Medulla oblongata (tissue), 1 donor: Measurements from ENCODE around the gene YIPF7.
A peak's percentile ranks its signal among the peaks of the same experiment; 100 is the strongest.

Experiments
- DNase-seq: peaks from one replicate; pipeline ENCODE4 v3.0.0-alpha.2; 2015; ENCODE audit errors: extremely low spot score

Gene YIPF7

DNA sequence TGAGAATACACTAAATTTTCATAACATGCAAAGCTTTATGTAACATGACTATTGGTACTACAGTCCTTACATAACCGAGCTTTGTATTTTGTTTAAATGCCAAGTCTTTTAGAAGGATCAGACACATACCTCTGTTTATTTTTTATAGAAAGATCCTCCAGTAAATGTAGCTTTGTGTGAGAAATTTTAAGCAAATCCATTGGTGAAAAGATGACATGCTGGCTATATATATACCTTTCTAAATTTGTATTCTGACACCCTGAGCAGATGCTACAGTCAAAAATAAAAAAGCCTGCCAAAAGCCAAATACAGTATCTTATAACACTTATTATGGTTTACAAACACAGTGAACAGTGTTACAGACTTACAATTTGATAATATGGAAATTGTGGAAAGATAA, at the start of gene YIPF7:
YIPF7 (minus strand) TSS at position 201 of the 400 bp plus-strand sequence. CDS start 1,525 bp downstream, outside the sequence.
- DNase-seq, result no peak

DNA sequence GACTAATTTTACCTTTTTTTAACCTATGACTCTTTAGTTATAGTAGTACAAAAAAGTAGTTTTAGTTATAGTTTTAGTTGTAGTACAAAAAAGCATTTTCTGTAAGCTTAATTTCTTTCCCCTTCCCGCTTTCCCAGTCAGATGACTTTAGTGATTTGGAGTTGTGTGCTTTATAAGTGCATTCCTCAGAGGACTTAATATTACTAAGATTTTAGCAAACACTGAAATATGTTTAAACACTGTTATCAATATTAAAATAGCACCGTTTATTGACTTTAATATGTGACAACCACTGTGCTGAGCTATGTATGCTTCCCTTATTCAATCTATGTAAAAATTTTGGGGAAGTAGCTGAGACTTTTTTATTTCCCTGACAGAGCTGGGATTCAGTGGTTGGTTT, 49.6 kb upstream of the YIPF7 start:
- no peak for DNase-seq

DNA sequence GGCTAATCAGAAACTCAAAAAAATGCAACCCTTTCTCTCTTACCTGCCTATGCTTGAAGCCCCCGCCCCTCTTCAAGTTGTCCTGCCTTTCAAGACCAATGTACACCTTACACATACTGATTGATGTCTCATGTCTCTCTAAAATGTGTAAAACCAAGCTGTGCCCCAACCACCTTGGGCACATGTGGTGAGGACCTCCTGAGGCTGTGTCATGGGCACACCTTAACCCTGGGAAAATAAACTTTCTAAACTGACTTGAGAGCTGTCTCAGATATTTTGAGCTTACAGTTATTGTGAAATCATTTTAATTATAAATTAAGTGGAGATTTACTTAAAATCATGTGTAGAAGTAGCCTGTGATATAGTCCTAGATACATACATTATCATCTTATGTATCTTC, 49.0 kb upstream of the YIPF7 start:
- no peak for DNase-seq

DNA sequence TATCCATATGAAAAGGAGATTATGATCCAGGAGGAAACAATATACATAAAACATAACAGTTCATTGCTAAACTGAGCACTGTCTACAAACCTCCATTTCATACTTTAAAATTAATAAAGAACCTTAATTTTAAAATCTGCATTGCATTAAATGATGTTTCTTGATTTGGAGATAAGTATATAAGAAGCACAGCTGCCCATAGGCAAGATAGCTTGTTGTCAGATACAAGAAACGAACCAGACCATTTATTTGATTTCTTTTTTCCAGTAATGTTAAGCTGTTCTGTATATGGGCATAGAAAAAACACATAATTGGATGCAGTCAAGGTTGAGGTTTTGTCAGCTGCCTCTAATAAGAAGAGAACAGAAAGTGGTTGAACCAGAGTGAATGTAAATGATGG, 33.2 kb upstream of the YIPF7 start:
- no peak for DNase-seq

DNA sequence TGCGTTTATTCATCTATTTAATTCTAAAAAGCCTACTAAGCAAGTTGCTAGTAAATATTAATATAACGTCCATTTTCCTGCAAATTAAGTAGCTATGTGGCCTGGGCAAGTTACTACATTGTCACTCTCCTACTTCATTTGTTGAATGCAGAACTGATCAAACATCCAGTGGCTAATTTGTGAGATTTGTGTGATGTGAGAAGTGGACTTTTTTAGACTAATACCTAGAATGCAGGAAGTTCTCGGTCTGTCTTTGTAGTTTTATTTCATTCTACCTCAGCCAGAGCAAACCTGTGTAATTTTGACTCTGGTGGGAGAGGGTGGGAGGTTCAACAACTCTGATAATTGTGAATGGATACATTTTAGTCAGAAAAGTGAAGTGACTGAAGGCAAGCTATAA, 27.6 kb upstream of the YIPF7 start:
- no peak for DNase-seq

DNA sequence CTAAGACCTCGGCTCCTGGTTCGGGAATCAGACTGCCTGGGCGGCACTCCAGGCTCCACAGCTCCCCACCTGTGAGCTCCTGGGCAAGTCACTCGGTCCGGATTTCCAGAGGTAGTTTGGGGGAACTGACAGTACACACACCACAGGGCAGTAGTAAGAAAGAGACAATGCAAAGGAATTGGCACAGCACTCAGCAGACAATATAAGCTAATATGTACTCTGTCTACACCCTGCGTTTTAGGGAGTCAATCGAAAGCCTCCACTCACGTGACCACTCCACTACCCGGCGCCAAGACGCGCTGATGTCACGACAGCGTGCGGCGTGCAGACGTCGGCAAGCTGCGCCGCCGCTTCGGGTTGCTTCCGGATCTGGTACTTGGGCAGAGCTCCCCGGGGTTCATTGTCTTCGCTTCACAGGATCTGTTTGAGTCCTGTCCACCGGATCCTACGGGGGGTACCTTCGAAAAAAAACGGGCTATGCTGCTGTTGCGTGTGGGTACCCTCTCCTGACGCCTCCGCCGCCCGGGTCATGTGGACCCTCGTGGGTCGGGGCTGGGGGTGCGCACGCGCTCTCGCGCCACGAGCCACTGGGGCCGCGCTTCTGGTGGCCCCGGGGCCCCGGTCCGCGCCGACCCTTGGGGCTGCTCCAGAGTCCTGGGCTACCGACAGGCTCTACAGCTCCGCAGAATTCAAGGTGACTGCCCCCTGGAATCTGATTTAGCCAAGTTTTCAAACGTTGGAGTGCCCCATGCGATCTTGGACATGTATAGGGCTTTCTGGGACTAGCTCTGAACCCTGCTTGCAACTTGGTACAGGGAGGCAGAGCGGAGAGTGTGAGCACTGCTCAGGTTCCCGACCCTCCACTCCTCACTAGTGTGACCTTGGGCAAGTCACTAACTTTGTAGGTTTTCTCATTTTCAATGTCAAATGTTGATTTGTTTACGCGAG, 26.9 kb upstream of the YIPF7 start, which contains the start of gene GUF1:
GUF1 (plus strand) TSS at position 327 of the 948 bp plus-strand sequence; CDS start at position 530, 203 bp downstream.
- peak; percentile 96 for DNase-seq

DNA sequence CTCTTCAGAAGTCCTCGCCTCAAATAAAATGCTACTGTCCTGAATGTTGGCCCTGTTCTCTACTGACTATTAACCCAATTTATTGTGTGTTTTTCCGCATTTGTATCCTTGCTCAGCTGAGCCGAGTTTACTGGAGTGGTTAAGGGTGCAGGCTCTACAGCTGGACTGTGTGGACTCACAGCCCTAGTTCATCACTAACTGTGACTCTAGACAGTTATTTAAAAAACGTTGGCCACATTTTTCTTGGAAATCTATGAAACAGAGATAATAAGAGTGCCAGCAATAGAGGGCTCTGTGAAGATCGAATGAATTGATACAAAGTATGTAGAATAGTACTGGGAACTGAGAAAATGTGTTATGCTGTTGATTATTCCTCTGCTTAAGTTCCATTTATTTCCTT, 23.9 kb upstream of the YIPF7 start:
- no peak for DNase-seq

DNA sequence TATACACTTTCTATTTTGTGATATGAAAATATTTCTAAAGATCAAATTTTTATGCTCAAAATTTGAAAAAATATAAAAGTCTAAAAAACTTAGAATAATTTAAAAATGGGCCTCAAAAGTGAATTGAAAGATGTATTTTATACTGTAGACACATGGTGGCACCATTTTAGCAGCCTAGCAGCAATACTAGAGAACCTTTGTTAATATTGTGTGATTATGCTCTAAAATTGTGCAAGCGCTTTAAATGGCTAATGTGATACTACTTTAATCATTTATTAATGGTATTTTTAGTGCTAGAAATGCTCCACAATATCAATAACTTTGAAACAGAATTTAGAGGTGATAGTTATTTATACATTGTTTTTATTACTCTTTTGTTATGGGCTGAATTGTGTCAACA, 23.0 kb upstream of the YIPF7 start:
- DNase-seq, result no peak

DNA sequence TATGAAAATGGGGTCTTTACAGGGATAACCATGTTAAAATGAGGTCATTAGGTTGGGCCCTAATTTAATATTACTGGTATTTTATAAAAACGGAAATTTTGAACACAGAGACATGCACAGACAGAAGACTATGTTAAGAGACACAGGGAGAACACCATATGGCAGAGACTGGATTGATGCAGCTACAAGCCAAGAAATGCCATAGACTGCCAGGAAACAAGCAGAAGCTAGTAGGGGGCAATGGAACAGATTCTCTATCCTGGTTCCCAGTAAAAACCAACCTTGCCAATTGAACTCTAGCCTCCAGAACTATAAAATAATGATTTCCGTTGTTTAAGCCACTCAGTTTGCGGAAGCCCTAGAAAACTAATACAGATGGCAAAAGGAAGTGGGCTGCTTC, 20.2 kb upstream of the YIPF7 start:
- DNase-seq, result no peak

DNA sequence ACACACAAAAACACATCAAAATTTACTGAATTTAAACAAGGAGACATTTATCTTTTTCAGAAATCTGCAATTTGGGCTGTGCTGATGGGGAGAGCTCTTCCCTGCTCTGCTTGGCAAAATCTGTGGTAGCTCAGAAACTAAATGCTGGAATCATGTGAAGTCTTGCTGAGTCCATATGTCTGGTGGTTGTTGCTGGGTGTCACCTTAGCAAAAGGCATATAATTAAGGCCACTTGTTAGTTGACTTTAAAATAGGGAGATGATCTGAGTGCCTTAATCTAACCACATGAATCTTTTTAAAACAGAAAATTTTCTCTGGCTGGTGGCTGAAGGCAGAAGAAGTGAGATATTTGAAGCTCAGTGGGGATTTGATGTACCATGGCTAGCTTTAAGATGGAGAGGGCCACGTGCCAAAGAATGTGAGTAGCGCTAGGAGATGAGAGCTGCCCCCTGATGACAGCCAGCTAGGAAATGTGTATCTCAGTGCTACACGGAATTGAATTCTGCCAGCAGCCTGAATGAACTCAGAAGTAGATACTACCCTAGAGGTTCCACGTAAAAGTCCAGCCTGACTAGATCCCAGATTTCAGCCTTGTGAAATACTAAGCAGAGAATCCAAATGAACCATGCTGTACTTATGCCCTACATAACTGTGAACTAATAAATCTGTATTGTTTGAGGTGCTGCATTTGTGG, 19.2 kb upstream of the YIPF7 start:
- no peak for DNase-seq

DNA sequence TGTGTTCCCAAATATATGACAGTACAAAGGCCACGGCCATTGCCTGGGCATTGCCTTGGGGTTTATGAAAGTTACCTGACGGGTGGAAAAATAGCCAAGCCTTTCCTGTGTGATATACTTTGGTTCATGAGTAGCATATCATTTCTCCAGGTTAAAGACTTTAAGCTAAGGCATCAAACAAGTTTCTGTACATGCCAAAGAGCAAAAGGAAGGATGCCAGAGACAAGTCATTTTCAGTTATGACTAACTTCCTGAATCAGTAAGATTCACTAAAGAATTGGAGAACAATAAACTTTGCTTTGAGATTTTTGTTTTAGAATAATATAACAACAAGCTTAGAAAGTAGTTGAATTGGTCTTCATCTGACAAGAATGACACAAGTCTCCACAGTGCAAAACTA, 17.1 kb upstream of the YIPF7 start:
- DNase-seq, result no peak

DNA sequence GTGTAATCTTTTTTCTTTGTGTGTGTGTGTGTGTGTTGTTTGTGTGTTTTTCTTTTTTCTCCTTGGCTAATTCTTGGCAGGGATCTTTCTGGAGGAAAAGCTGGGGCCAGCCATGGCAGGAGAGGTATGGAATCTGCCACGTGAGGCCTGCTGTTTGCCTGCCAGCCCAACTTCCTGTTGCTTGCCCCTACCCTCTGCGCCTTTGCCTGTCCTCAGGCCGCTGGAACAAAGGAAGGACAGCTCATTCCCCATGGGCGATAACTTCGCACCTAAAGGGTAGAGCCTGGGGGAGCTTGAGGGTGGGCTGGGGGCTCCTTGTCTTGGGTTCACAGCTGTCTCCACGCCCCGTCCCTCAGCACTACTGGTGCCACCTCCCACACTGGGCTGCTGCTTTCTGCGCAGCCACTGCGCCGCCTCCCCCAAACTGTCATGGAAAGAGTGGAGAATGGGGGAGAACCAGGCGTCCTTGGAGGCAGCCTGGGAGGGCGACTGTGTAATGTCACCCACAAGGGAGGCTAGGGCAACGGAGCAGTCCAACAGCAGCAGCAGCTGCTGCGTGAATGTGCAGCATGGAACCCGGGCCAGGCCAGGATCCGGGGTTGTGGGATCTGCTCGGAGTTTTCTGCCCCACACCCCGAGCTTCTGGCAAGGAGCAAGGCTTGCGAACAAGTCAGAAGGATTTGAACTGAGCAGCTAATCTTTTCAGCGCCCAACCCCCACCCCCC, 12.3 kb upstream of the YIPF7 start:
- DNase-seq, result no peak

DNA sequence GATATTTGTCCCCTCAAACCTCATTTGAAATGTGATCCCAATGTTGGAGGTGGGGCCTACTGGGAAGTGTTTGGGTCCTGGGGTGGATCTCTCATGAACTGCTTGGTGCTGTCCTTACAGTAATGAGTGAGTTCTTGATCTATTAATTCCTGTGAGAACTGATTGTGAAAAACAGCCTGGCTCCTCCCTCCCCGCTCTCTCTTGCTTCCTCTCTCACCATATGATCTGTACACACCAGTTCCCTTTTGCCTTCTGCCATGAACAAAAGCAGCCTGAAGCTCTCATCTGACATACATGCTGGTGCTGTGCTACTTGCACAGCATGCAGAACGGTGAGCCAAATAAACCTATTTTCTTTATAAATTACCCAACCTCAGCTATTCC, 11.2 kb upstream of the YIPF7 start:
- DNase-seq, result peak; percentile 33

DNA sequence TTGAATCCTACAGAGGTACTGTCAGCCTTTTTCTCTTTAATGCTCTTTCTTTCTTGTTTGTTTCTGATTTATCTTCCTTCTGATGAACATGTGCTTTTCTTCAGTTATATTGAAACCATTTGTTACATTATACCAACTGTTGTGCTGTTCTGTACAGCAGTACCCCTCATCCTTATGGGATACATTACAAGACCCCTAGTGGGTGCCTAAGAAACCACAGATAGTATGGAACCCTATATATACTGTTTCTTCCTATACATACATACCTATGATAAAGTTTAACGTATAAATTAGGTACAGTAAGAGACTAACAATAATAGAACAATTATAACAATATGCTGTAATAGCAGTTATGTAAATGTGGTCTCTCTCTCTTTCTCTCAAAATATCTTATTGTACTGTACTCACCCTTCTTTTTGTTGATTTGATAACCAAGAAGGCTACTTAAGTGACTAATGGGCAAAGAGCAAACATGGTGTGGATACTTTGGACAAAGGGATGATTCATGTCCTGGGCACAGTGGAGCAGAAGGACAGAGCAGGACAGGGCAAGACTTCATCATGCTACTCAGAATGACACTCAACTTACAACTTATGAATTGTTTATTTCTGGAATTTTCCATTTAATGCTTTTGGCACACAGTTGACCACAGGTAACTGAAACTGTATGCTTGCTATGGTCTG, 10.7 kb upstream of the YIPF7 start:
- no peak for DNase-seq

DNA sequence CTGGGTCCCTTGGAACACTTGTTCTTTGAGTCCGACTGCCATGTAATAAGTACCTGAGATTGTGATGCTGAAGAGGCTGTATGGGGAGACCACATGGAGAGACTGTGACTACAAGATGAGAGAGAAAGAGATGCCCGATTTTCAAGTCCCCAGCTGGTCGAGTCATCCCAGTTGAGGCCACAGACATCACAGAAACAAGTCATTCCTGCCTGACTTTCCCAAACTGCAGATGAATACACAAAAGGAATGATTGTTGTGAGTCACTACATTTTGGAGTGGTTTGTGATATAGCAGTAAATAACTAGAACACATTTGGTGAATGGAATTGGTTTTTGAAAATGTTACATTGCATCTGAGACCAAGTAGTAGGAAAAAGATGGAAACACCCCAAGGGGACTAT, 9.0 kb upstream of the YIPF7 start:
- no peak for DNase-seq

DNA sequence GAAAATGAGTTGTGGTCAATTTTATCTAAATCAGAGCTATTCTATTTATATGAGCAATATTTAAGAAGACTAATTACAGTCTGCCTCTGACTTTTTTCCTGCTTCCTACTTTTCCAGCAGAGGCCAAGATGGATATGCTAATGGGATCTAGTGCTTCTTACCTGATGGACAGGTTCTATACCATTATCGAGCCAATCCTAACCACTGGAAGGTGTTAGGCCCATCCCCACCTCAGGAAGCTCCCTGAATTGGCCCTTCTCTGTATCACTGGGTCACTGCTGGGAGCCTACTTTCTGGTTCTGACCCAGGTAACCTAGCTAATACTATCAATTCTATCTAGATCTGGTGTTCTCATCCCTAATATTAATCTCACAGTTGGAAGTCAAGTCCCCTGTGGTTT, 577 bp upstream of the YIPF7 start:
- DNase-seq, result no peak

DNA sequence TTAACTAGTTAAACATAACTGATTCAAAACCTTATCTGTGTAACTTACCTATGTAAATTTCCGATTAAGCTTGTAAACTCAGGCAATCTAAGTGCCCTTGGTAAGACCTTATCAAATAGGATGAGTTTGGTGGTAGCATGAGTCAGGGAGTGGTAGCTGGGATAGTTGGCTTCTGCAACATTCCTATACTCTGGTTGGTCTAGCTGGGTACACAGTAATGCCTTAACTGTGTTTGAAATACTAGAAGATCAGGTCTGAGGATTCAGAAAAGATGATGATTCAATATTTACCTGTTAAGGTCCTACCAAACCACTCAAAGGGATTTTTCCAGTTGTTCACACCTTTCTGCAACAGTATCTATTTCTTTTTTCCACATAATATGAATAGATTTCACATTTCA, 5.3 kb downstream of the YIPF7 start:
- DNase-seq, result no peak

DNA sequence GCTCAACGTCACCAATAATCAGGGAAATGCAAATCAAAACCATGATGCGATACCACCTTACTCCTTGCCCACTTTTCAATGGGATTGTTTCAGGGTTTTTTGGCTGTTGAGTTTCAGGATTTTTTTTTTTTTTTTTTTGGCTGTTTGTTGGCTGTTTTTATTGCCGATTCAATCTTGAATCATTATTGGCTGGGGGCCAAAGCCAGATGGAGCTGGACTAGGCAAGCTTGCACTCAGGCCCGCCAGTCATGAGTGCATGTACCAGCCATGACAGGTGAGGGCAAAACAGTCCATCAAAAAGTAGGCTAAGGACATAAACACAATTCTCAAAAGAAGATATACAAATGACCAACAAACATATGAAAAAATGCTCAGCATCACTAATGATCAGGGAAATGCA, 13.3 kb downstream of the YIPF7 start:
- no peak for DNase-seq

DNA sequence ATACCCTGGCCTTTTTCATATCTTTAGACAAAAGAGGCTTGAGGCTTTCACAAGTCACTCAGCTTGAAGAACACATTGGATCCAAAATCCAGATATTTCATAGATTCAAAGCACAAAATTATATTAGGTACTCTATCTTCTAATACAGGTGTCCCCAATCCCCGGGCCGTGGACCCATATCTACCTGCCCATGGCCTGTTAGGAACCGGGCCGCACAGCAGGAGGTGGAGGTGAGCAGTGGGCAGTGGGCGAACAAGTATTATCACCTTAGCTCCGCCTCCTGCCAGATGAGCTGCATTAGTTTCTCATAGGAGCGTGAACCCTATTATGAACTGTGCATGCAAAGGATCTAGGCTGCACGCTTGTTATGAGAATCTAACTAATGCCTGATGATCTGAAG, 18.7 kb downstream of the YIPF7 start:
- no peak for DNase-seq

DNA sequence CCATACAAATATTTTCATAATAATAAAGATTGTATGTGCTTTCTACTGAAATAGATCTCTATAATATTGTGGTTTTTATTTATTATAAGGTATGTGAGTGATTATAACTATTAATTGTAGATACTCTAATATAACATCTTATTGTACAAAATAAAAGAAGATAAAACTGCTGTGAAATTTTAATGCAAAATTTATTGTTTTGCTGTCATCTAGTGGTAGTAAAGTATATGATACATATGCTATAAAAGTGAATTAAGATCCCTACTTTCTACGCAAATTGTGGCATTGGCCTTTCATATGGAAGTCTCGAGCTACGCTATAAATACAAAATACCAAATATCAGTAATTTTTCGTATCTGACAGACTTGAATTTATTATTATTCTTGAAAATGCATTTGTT, 19.3 kb downstream of the YIPF7 start:
- DNase-seq, result no peak

DNA sequence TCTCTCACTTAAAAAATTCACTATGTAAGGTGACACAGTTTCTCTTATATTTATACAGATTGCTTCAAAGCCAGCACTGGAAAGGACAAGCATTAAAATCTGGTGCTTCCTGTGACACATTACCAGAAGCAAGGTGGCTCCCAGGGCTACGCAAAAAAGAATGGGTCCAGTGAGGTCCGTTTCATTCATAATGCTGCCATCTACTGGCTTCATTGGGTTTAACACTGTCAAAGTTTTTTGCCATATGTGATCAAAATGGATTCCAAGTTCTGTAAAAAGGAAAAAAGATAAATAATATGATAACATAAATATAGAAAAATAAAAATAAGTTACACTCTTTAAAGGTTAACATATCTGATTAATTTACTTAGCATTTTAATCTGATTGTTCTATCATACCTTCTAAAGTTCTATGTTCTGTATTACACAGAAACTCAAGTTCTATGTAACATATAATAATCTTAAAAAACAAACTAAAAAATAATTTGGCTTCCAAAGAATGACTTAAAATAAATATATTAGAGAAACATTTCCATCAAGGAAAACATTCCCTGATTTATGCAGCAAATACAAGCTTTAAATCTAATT, 22.1 kb downstream of the YIPF7 start:
- DNase-seq, result peak; percentile 79
